DND-41 (cell line): ENCODE measurements around the gene KRT15.

Experiments used
- ATAC-seq: fragments of 200-7000 bp; cut with Tn5 transposase; 3 replicates; pipeline ENCODE4 v1.9.1; 2021; ENCODE audit warnings: low read depth; ENCODE audit not compliant: insufficient read depth
- DNase-seq: peaks from one replicate; pipeline ENCODE4 v3.0.0-alpha.2; 2020
- H2AFZ ChIP-seq: 2 replicates; pipeline ENCODE4 v1.6.0; 2012; ENCODE audit warnings: low read depth, low read length
- H3K27ac ChIP-seq: 2 replicates; pipeline ENCODE4 v1.5.1; 2012; ENCODE audit warnings: low read length, inconsistent platforms
- H3K27me3 ChIP-seq: fragments of 200-600 bp; sonication (generic); 2 replicates; pipeline ENCODE4 v1.6.0; 2012; ENCODE audit warnings: low read length, mild to moderate bottlenecking, inconsistent platforms; ENCODE audit not compliant: insufficient read depth, poor library complexity
- H3K36me3 ChIP-seq: 2 replicates; pipeline ENCODE4 v1.5.1; 2012; ENCODE audit warnings: low read length, inconsistent platforms; ENCODE audit not compliant: insufficient read depth
- H3K4me1 ChIP-seq: 2 replicates; pipeline ENCODE4 v1.5.1; 2012; ENCODE audit warnings: mild to moderate bottlenecking, low read length; ENCODE audit not compliant: insufficient read depth
- H3K4me2 ChIP-seq: 2 replicates; pipeline ENCODE4 v1.6.0; 2012; ENCODE audit warnings: mild to moderate bottlenecking, moderate library complexity, low read length, inconsistent platforms; ENCODE audit not compliant: insufficient read depth
- H3K4me3 ChIP-seq, 2 experiments: fragments of 200-600 bp in 1 of 2; shearing (Covaris generic) in 1 of 2; 2 replicates each; pipeline ENCODE4 v1.5.1; 2012 to 2016; ENCODE audit warnings: inconsistent platforms in 2 of 2, low read length in 2 of 2, mild to moderate bottlenecking in 2 of 2, low read depth in 1 of 2, moderate library complexity in 1 of 2
- H3K79me2 ChIP-seq: 2 replicates; pipeline ENCODE4 v1.6.0; 2012; ENCODE audit warnings: low read length, inconsistent platforms; ENCODE audit not compliant: insufficient read depth
- H3K9ac ChIP-seq: 2 replicates; pipeline ENCODE4 v1.6.0; 2012; ENCODE audit warnings: low read depth, mild to moderate bottlenecking, inconsistent platforms, low read length, moderate library complexity
- H3K9me3 ChIP-seq: 2 replicates; pipeline ENCODE4 v1.5.1; 2012; ENCODE audit warnings: low read length, moderate library complexity, mild to moderate bottlenecking, inconsistent platforms; ENCODE audit not compliant: insufficient read depth, severe bottlenecking
- H4K20me1 ChIP-seq: 2 replicates; pipeline ENCODE4 v1.6.0; 2012; ENCODE audit warnings: low read length; ENCODE audit not compliant: insufficient read depth
- EZH2 ChIP-seq: IDR thresholded peaks from 3 replicates; pipeline ENCODE4 v1.6.1; 2012; ENCODE audit warnings: borderline replicate concordance, low read depth, mild to moderate bottlenecking, moderate library complexity, low read length, inconsistent platforms; ENCODE audit not compliant: severe bottlenecking
- TF ChIP-seq, protein P1 (sequence below): IDR thresholded peaks from 2 replicates; pipeline ENCODE4 v1.5.1; 2012; ENCODE audit warnings: borderline replicate concordance, low read length, moderate library complexity, mild to moderate bottlenecking; ENCODE audit not compliant: poor library complexity, severe bottlenecking; ENCODE audit errors: extremely low read depth

KRT15 gene

DNA sequence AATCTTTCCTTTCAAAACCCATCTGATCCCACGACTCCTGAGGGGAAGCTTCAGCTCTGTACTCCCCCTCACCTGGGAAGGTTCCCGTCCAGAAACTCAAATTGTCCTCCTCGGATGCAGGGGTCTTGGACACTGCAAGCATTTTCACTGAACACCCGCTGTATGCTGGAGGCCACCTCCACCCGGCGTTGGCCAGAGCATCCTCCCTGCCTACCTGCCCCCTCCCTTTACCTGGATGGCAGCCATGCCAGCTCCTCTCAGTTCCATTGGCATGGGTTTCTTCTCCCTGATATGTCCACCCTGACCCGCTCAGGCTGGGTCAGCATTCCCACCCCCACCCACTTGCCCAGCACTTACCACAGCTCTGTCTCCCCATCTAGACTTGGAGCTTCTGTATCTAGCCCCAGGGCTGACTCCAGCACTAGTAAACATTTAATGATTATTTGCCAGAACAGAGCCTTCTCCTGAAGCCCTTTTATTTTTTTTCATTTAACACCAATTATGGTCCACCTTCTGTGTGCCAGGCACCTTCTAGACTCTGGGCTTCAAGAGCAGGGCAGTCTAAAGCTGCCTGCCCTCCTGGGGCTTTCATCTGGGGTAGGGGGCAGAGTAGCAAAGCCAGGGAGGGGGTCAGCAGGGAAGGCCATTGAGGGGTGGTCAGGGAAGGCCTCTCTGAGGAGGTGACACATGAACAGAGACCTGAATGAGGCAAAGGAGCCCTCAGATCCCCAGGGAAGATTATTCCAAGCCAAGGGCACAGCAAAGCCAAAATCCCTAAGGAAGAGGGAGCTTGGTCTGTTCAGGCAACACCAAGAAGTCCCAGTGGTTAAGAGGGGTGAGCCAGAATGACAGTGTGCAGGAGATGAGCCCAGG is 18.3 kb upstream of the KRT15 start:
- ATAC-seq (no peak), DNase-seq (no peak)
- H3K4me2 ChIP-seq: no peak overlapping the region
- TF ChIP-seq EZH2: no peak
- TF ChIP-seq, protein P1, sequence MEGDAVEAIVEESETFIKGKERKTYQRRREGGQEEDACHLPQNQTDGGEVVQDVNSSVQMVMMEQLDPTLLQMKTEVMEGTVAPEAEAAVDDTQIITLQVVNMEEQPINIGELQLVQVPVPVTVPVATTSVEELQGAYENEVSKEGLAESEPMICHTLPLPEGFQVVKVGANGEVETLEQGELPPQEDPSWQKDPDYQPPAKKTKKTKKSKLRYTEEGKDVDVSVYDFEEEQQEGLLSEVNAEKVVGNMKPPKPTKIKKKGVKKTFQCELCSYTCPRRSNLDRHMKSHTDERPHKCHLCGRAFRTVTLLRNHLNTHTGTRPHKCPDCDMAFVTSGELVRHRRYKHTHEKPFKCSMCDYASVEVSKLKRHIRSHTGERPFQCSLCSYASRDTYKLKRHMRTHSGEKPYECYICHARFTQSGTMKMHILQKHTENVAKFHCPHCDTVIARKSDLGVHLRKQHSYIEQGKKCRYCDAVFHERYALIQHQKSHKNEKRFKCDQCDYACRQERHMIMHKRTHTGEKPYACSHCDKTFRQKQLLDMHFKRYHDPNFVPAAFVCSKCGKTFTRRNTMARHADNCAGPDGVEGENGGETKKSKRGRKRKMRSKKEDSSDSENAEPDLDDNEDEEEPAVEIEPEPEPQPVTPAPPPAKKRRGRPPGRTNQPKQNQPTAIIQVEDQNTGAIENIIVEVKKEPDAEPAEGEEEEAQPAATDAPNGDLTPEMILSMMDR: no peak
- no peak overlapping the region for H3K27ac ChIP-seq
- no peaks in the 10 kb centered on the region for H3K9me3 ChIP-seq
- no peak overlapping the region for H2AFZ ChIP-seq
- no peak overlapping the region for H3K4me3 ChIP-seq
- peaks cover 23% of the 10 kb centered on the region for H3K27me3 ChIP-seq
- H4K20me1 ChIP-seq: no peaks in the 10 kb centered on the region
- no peaks in the 10 kb centered on the region for H3K36me3 ChIP-seq
- H3K4me1 ChIP-seq: no peaks in the 10 kb centered on the region
- no peaks in the 10 kb centered on the region for H3K79me2 ChIP-seq
- H3K9ac ChIP-seq: no peak overlapping the region

DNA sequence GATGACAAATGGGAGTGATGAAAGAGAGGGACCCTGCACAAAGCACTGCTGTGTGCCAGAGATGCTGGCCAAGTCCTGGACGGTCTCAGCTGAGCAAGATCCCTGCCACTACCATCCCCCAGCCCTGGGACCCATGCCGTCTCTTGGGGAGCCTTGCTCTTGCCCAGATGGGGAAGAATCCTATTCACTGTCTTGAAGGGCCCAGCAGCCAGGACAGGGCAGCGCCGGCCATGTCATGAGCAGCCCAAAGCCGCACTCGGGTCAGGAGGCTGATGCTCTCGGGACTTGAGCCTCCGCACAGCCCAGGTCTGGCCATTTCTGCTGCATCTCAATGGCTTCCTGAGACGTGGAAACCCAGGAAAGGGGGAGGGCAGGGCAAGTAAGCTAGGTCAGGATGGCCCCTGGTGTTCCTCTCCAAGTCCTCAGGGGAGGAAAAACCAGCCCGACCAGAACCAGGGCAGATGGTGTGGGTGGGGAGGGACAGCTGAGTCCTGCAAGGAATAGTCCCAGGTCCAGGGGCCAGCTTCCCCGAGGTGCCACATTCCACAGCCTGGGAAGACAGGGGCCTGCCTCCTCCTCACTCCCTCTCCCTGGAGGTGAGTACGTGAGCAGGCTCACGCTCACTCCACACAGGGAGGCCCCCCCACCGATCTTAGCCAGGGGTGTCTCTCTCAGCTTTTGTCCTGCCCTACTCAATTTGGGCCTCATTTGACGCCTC is 17.2 kb upstream of the KRT15 start:
- Histone ChIP-seq H4K20me1 (no peaks in the 10 kb centered on the region; the same call in 1 of the 2 replicates), H3K4me2 (no peak overlapping the region), H3K27ac (no peak overlapping the region), H3K36me3 (no peaks in the 10 kb centered on the region), H3K4me1 (no peaks in the 10 kb centered on the region), H2AFZ (no peak overlapping the region), H3K9ac (no peak overlapping the region), H3K9me3 (no peaks in the 10 kb centered on the region), H3K79me2 (no peaks in the 10 kb centered on the region), H3K27me3 (peaks cover 26% of the 10 kb centered on the region), H3K4me3 (no peak overlapping the region)
- DNase-seq (no peak), ATAC-seq (no peak)
- no peak for TF ChIP-seq EZH2
- TF ChIP-seq, protein P1: no peak

DNA sequence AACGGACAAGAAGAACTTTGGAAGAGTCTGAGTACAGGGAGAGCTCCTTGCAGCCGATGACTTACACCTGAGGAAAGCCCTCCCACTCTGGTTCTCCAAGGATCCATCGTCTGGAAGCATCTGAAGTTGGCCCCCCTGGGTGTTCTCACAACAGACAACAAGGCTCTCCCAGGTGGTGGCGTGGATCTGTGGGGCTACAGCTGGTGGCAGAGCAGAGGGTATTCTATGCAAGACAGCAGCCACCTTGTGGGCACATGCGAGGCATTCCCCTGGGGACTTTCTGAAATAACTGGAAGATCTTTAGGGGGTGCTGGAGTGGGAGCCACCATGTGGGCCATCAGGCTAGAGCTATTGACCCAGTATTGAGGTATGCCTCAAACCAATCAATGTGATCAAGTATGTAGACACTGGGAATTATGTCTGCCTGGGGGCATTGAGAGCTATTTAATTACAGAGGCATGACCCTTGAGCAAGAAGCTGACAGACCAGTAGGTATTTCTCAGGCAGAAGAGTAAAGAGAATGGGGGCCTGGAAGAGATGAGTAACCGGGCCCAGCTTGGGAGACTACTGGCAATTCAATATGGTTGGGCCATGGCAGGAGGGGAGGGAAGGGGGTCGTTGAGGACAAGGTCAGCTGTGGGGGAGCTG is 16.3 kb upstream of the KRT15 start:
- DNase-seq (no peak), ATAC-seq (no peak)
- Histone ChIP-seq H3K9me3 (no peaks in the 10 kb centered on the region), H3K4me3 (no peak overlapping the region), H3K4me1 (no peaks in the 10 kb centered on the region), H3K27ac (no peak overlapping the region), H3K4me2 (no peak overlapping the region), H4K20me1 (no peaks in the 10 kb centered on the region; the same call in 1 of the 2 replicates), H3K36me3 (no peaks in the 10 kb centered on the region), H2AFZ (no peak overlapping the region), H3K9ac (no peak overlapping the region), H3K79me2 (no peaks in the 10 kb centered on the region), H3K27me3 (peaks cover 28% of the 10 kb centered on the region)
- TF ChIP-seq, protein P1: no peak
- no peak for TF ChIP-seq EZH2
